Keratinocyte (primary cell): ENCODE results near the gene CCBE1.

Source experiments
- CTCF ChIP-seq, 3 experiments: IDR thresholded peaks in 1 of 3; conservative IDR thresholded peaks in 1 of 3; optimal IDR thresholded peaks in 1 of 3; 2 replicates in 2 of 3; 3 replicates in 1 of 3; pipeline versions ENCODE3 to v1.5.1; 2011; ENCODE audit warnings: low read length in 3 of 3, mild to moderate bottlenecking in 3 of 3, moderate library complexity in 2 of 3, control low read depth in 1 of 3, inconsistent platforms in 1 of 3; ENCODE audit not compliant: insufficient read depth in 2 of 3; ENCODE audit errors: extremely low read depth in 1 of 3
- EZH2 ChIP-seq: IDR thresholded peaks from one replicate; pipeline ENCODE4 v1.6.1; 2012; ENCODE audit warnings: inconsistent platforms, mild to moderate bottlenecking, low read length, moderate library complexity

- TF ChIP-seq CTCF (optimal IDR thresholded peaks at IDR 0.05 in 1 of 3, IDR thresholded peaks at IDR 0.05 in 1 of 3, conservative IDR thresholded peaks at IDR 0.05 in 1 of 3; ENCODE audit: extremely low read depth in 1 of 3, insufficient read depth in 2 of 3, low read length in 3 of 3), result no peak
- TF ChIP-seq EZH2, result no peak
Measured at GRCh38 chr18:59685501-59685900, 11.7 kb downstream of the CCBE1 start.
